ENCODE measurements around the gene SARM1. TPM values are rescaled to one million over a fixed set of nuclear protein-coding genes. Genes with fewer than 3 reads are reported as not detected.

SARM1 gene
- total and polyA plus RNA-seq, 9 of the 15 experiments (the other 6 are each of a cell fraction or from before 2014, with no cell fraction given): 0.04 to 0.55 (median 0.11) TPM; not detected in 2

DNA sequence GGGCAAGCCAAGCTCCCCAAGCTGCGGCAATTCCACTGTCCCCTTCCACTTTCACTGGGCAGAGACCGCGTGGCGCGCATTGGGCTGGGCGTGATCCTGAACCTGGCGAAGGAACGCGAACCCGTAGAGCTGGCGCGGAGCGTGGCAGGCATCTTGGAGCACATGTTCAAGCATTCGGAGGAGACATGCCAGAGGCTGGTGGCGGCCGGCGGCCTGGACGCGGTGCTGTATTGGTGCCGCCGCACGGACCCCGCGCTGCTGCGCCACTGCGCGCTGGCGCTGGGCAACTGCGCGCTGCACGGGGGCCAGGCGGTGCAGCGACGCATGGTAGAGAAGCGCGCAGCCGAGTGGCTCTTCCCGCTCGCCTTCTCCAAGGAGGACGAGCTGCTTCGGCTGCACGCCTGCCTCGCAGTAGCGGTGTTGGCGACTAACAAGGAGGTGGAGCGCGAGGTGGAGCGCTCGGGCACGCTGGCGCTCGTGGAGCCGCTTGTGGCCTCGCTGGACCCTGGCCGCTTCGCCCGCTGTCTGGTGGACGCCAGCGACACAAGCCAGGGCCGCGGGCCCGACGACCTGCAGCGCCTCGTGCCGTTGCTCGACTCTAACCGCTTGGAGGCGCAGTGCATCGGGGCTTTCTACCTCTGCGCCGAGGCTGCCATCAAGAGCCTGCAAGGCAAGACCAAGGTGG, 9.8 kb downstream of the SARM1 start (continued):
- TF ChIP-seq, protein P1, sequence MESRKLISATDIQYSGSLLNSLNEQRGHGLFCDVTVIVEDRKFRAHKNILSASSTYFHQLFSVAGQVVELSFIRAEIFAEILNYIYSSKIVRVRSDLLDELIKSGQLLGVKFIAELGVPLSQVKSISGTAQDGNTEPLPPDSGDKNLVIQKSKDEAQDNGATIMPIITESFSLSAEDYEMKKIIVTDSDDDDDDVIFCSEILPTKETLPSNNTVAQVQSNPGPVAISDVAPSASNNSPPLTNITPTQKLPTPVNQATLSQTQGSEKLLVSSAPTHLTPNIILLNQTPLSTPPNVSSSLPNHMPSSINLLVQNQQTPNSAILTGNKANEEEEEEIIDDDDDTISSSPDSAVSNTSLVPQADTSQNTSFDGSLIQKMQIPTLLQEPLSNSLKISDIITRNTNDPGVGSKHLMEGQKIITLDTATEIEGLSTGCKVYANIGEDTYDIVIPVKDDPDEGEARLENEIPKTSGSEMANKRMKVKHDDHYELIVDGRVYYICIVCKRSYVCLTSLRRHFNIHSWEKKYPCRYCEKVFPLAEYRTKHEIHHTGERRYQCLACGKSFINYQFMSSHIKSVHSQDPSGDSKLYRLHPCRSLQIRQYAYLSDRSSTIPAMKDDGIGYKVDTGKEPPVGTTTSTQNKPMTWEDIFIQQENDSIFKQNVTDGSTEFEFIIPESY (CRISPR knock-in tag; IDR thresholded peaks at IDR 0.05): peak; percentile 85

DNA sequence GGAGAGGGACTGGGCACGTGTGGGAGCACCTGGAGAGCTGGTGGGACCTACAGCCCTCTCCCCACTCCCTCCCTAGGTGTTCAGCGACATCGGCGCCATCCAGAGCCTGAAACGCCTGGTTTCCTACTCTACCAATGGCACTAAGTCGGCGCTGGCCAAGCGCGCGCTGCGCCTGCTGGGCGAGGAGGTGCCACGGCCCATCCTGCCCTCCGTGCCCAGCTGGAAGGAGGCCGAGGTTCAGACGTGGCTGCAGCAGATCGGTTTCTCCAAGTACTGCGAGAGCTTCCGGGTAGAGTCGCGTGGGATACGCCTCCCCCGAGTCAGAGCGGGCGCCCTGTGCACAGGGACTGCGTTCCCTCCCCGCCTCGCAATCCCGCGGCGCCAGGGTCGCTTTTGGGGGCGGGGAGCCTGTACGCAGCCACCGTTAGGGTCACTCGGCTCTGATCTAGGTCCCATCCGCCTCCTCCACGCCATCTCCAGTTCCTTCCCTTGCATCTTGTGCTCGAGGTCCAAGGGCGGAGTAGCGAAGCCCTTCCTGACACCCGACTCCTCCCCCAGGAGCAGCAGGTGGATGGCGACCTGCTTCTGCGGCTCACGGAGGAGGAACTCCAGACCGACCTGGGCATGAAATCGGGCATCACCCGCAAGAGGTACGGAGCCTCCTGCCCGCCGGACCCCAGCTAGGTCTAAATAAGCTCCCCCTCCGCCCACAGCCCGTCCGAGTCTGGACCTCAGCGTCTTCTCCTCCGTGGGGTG, 13.0 kb downstream of the SARM1 start:
- Histone ChIP-seq H3K4me3 (peak overlapping the region; percentile 27), H3K4me2 (ENCODE audit: insufficient read depth, low read length) (peak overlapping the region; percentile 66), H3K9ac (ENCODE audit: insufficient read depth in 1 of 2, low read depth in 2 of 2, low read length in 2 of 2) (peak overlapping the region in 1 of 2 experiments; percentile 88; a peak in 3 of 4 replicates), H2AFZ (ENCODE audit: low read depth, low read length) (peak overlapping the region; percentile 76), H3K27ac (ENCODE audit: extremely low read depth, low read depth, low read length) (no peak overlapping the region; the same call in 2 of the 3 replicates), H3K9me1 (ENCODE audit: control insufficient read depth, insufficient read depth, low read length) (no peaks in the 10 kb centered on the region), H3K36me3 (ENCODE audit: control insufficient read depth, insufficient read depth, low read length) (no peaks in the 10 kb centered on the region), H4K20me1 (replicated peaks; ENCODE audit: control insufficient read depth, insufficient read depth, low read length) (no peaks in the 10 kb centered on the region), H3K9me3 (replicated peaks; ENCODE audit: control insufficient read depth, insufficient read depth, low read depth, low read length) (no peaks in the 10 kb centered on the region), H3K27me3 (ENCODE audit: control insufficient read depth in 2 of 2, insufficient read depth in 2 of 2, low read length in 2 of 2) (peaks cover 11 to 44% of the 10 kb centered on the region in 2 experiments; a peak in 3 of 5 replicates), H3K4me1 (replicated peaks in 1 of 2; ENCODE audit: control insufficient read depth in 2 of 2, insufficient read depth in 2 of 2, low read length in 2 of 2) (peaks cover 3 to 21% of the 10 kb centered on the region in 2 experiments; a peak in 4 of 5 replicates), H3K79me2 (ENCODE audit: control insufficient read depth, insufficient read depth, low read length) (no peaks in the 10 kb centered on the region)
- POLR2A ChIA-PET: interaction anchor here (0.8 to 1.8 kb wide), 5 partner anchors 9 to 28 kb away, joined by 3 to 5 read pairs (median 3); no protein-coding TSS in a partner anchor
- WGBS (ENCODE audit: insufficient coverage, low coverage, missing lambda C conversion rate): 21% methylated on average over 54 of the region's 56 CpGs
- CTCF ChIA-PET (ENCODE audit: low intra/inter-chr PET ratio): no interaction called here
- DNase-seq (ENCODE audit: extremely low read depth in 1 of 4, low spot score in 3 of 4): peak in 2 of 4 experiments; percentile 35 to 42
- intact Hi-C loops (cut with micrococcal nuclease): loop anchor here (5.0 kb wide), 1 partner anchor 33 kb away; no protein-coding TSS in a partner anchor
- no TSS peak for BruUV-seq (replicated peaks)
- ATAC-seq: peak; percentile 80
- in situ Hi-C loops (cut with MboI): no loop called here
- FAIRE-seq: no peak
- TF ChIP-seq, protein P2, sequence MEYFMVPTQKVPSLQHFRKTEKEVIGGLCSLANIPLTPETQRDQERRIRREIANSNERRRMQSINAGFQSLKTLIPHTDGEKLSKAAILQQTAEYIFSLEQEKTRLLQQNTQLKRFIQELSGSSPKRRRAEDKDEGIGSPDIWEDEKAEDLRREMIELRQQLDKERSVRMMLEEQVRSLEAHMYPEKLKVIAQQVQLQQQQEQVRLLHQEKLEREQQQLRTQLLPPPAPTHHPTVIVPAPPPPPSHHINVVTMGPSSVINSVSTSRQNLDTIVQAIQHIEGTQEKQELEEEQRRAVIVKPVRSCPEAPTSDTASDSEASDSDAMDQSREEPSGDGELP (CRISPR knock-in tag; IDR thresholded peaks at IDR 0.05; ENCODE audit: borderline replicate concordance): peak; percentile 53; the same call in 1 of the 2 replicates
- TF ChIP-seq MEF2A (IDR thresholded peaks at IDR 0.05; ENCODE audit: control insufficient read depth, low read depth, low read length) (no peak), ATF1 (CRISPR knock-in tag; IDR thresholded peaks at IDR 0.05) (no peak), ATF1 (tag; IDR thresholded peaks at IDR 0.05) (peak; percentile 46; the same call in 1 of the 2 replicates), ZNF717 (CRISPR knock-in tag; IDR thresholded peaks at IDR 0.05) (no peak)

Measured in K562 (cell line).